Activated B cell treated with CpG ODN at 0.5 μM for 24 hours (primary cell): ENCODE results near the gene DNM2. TPM values are rescaled to one million over a fixed set of nuclear protein-coding genes. Genes with fewer than 3 reads are reported as not detected.

Experiments
- ATAC-seq: fragments of 200-7000 bp; cut with Tn5 transposase; one replicate; pipeline ENCODE4 v1.10.0; 2021; ENCODE audit warnings: low read depth, mild to moderate bottlenecking, moderate library complexity
- CTCF ChIA-PET: fragments of 350-600 bp; sonication (Branson Sonifier 250); formaldehyde crosslinking; loops from one replicate; lab custom pipeline; 2021; ENCODE audit warnings: antibody characterized with exemption; lab: Charles Lee
- POLR2A ChIA-PET: fragments of 350-600 bp; sonication (Branson Sonifier 250); formaldehyde crosslinking; loops from one replicate; lab custom pipeline; 2021; ENCODE audit warnings: antibody characterized with exemption; lab: Charles Lee
- DNase-seq: peaks from one replicate; pipeline ENCODE4 v3.0.0; 2022
- H3K27ac Mint-ChIP-seq: one replicate; pipeline ENCODE4 v1.8.0; 2020; ENCODE audit warnings: mixed read lengths
- H3K27me3 Mint-ChIP-seq: one replicate; pipeline ENCODE4 v1.8.0; 2021; ENCODE audit warnings: mixed read lengths
- H3K36me3 Mint-ChIP-seq: one replicate; pipeline ENCODE4 v1.8.0; 2021; ENCODE audit warnings: low read depth, mixed read lengths
- H3K4me1 Mint-ChIP-seq: one replicate; pipeline ENCODE4 v1.8.0; 2021; ENCODE audit warnings: mixed read lengths
- H3K4me3 Mint-ChIP-seq: one replicate; pipeline ENCODE4 v1.8.0; 2020; ENCODE audit warnings: mild to moderate bottlenecking, mixed read lengths
- H3K9me3 Mint-ChIP-seq: one replicate; pipeline ENCODE4 v1.8.0; 2020; ENCODE audit warnings: mixed read lengths
- intact Hi-C: fragments of 100-400 bp; cut with micrococcal nuclease; formaldehyde crosslinking; loops from one replicate; pipeline ENCODE4 v1.15.1; 2024
- total RNA-seq: library from RNA; stranded (reverse); gene quantifications from 2 replicates; pipeline ENCODE4 v1.2.3, GENCODE V29; 2022
- TF ChIP-seq, protein P1 (sequence below): fragments of 200-600 bp; IDR thresholded peaks from one replicate; pipeline ENCODE4 v1.8.0; 2022; ENCODE audit warnings: antibody characterized with exemption, mild to moderate bottlenecking

Gene DNM2
- total RNA-seq, 1 donor from 2014 or later: 257 TPM

DNA sequence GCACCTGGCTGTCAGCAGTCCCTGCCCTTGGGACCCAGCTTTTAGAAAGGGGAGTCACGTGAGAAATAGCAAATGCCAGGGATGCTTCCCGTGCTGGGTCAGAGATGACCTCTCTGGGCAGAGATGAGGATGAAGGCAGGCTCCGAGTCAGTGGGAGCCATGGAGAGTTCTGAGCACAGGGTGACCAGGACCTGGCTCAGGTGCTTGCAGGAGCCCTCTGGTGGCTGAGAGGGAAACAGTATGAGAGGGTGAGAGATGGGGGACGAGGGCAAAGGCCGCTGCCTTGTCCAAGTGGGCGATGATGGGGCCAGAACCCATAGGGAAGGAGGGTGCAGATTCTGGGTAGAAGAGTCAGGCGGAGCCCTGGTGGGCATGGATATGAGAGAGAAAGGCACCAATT lies 102.3 kb downstream of the DNM2 start:
- TF ChIP-seq, protein P1, sequence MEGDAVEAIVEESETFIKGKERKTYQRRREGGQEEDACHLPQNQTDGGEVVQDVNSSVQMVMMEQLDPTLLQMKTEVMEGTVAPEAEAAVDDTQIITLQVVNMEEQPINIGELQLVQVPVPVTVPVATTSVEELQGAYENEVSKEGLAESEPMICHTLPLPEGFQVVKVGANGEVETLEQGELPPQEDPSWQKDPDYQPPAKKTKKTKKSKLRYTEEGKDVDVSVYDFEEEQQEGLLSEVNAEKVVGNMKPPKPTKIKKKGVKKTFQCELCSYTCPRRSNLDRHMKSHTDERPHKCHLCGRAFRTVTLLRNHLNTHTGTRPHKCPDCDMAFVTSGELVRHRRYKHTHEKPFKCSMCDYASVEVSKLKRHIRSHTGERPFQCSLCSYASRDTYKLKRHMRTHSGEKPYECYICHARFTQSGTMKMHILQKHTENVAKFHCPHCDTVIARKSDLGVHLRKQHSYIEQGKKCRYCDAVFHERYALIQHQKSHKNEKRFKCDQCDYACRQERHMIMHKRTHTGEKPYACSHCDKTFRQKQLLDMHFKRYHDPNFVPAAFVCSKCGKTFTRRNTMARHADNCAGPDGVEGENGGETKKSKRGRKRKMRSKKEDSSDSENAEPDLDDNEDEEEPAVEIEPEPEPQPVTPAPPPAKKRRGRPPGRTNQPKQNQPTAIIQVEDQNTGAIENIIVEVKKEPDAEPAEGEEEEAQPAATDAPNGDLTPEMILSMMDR: no peak
- Mint-ChIP-seq H3K4me3 (no peak overlapping the region), H3K9me3 (no peaks in the 10 kb centered on the region), H3K27me3 (no peaks in the 10 kb centered on the region), H3K36me3 (peaks cover 61% of the 10 kb centered on the region), H3K4me1 (no peaks in the 10 kb centered on the region), H3K27ac (peak overlapping the region; percentile 57)
- DNase-seq: no peak
- ATAC-seq: peak; percentile 47
- POLR2A ChIA-PET: interaction anchor here (0.9 kb wide), 1 partner anchor 103 kb away, joined by 3 read pairs; the partner anchor contains the start of gene DNM2
- CTCF ChIA-PET: interaction anchor here (0.8 to 2.3 kb wide), 7 partner anchors 44 to 119 kb away, joined by 3 to 18 read pairs (median 4); partner anchors contain the start of genes DNM2 and QTRT1
- intact Hi-C loops: loop anchor here (1.0 kb wide), 1 partner anchor 103 kb away; no protein-coding TSS in a partner anchor

DNA sequence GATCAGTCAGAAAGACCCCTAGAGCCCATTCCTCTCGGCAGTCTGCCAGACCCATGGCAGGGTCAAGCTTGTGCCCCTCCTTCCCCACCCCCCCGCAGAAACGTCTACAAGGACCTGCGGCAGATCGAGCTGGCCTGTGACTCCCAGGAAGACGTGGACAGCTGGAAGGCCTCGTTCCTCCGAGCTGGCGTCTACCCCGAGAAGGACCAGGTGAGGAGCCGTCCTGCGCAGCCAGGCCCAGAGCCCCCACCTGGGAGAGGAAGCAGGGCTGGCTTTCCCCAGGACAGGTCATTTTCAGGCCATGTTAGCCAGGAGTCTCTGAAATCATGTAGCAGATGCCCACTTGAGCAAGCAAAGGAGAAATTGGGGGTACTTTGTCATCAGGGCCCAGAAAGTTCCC lies 105.8 kb downstream of the DNM2 start:
- ChIA-PET CTCF (interaction anchor here (1.3 kb wide), 1 partner anchor 106 kb away, joined by 3 read pairs; the partner anchor contains the start of gene DNM2), POLR2A (no interaction called here)
- Mint-ChIP-seq H3K36me3 (peaks cover 73% of the 10 kb centered on the region), H3K4me1 (no peaks in the 10 kb centered on the region), H3K4me3 (no peak overlapping the region), H3K9me3 (no peaks in the 10 kb centered on the region), H3K27ac (no peak overlapping the region), H3K27me3 (no peaks in the 10 kb centered on the region)
- TF ChIP-seq, protein P1: no peak
- DNase-seq (no peak), ATAC-seq (no peak)
- intact Hi-C loops: no loop called here

DNA sequence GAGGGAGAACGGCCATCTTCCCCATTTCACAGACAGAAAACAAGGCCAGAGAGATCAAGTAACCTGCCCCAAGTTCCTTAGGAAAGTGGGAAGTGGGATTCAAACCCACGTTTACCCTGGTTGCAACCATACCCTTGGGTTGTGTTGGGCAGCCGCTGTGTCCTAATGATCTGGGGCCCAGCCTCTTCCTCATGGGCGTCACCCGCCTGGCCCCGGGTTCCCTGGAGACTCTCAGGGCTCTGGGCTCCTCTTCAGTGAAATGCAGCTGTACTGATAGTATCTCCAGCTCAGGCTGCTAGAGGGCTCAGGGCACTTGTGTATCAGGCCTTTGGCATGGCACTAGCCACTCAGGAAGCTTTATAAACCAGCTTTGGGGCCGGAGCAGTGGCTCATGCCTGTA lies 108.4 kb downstream of the DNM2 start:
- intact Hi-C loops: no loop called here
- H3K4me3 Mint-ChIP-seq: no peak overlapping the region
- H3K36me3 Mint-ChIP-seq: peaks cover 65% of the 10 kb centered on the region
- CTCF ChIA-PET: no interaction called here
- DNase-seq (no peak), ATAC-seq (no peak)
- H3K27ac Mint-ChIP-seq: no peak overlapping the region
- TF ChIP-seq, protein P1: no peak
- H3K4me1 Mint-ChIP-seq: no peaks in the 10 kb centered on the region
- no peaks in the 10 kb centered on the region for H3K9me3 Mint-ChIP-seq
- H3K27me3 Mint-ChIP-seq: no peaks in the 10 kb centered on the region
- POLR2A ChIA-PET: interaction anchor here (0.7 kb wide), 1 partner anchor 114 kb away, joined by 3 read pairs; no protein-coding TSS in a partner anchor

DNA sequence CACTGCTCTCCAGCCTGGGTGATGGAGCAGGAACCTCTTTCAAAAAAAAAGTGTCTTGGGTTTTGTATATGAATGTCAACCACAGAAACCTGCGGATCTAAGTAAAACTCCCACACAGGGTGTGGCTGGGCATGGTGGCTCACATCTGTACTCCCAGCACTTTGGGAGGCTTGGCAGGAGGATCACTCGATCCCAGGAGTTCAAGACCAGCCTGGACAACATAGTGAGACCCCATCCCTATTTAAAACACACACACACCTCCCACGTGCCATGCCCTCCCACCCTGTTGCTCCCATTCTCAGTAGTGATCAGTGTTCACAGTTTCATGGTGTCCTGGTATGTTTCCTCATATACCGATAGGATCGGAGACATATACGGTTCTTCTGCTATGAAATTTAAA lies 109.0 kb downstream of the DNM2 start:
- Mint-ChIP-seq H3K27me3 (no peaks in the 10 kb centered on the region), H3K27ac (no peak overlapping the region), H3K9me3 (no peaks in the 10 kb centered on the region), H3K4me3 (no peak overlapping the region), H3K36me3 (peaks cover 66% of the 10 kb centered on the region), H3K4me1 (no peaks in the 10 kb centered on the region)
- POLR2A ChIA-PET: interaction anchor here (0.7 kb wide), 1 partner anchor 114 kb away, joined by 3 read pairs; no protein-coding TSS in a partner anchor
- no peak for ATAC-seq
- TF ChIP-seq, protein P1: no peak
- intact Hi-C loops: no loop called here
- DNase-seq: no peak
- CTCF ChIA-PET: interaction anchor here (0.6 kb wide), 1 partner anchor 183 kb away, joined by 3 read pairs; no protein-coding TSS in a partner anchor

DNA sequence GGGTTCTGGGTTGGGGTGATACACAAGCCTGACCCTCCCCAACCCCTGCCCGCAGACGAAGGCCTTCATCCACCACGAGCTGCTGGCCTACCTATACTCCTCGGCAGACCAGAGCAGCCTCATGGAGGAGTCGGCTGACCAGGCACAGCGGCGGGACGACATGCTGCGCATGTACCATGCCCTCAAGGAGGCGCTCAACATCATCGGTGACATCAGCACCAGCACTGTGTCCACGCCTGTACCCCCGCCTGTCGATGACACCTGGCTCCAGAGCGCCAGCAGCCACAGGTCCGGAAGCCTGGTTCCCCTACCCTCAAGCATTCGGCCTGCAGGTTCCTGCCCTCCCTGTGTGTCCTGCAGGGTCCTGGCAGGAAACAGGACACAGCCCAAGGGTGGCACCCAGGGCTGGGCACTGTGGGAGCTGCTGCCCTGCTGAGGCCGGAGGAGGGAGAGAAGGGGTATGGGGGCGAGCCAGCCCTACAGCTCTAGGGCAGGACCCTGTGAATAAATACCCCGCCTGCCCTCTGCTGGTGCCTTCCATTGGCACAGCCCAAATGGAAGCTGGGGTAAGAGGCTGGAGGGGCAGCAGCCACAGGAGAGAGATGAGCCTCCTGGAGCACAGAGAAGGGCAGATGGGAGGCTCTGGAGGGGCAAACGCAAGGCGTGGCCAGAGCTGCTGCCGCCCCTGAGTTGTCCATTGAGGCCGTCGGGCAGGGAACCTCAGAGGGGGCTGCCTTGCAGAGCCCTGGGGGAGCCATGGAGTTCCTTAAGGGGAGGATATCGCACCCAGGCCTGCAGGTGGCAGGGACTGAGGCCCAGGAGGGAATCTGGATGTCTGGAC lies 111.3 kb downstream of the DNM2 start:
- ATAC-seq (peak; percentile 50), DNase-seq (no peak)
- Mint-ChIP-seq H3K27ac (no peak overlapping the region), H3K4me3 (no peak overlapping the region), H3K36me3 (peaks cover 70% of the 10 kb centered on the region), H3K27me3 (no peaks in the 10 kb centered on the region), H3K4me1 (no peaks in the 10 kb centered on the region), H3K9me3 (no peaks in the 10 kb centered on the region)
- intact Hi-C loops: no loop called here
- ChIA-PET POLR2A (interaction anchor here (0.6 to 2.8 kb wide), 3 partner anchors 10 to 123 kb away, joined by 4 to 9 read pairs (median 5); partner anchors contain the start of gene DNM2), CTCF (interaction anchor here (1.2 kb wide), 1 partner anchor 112 kb away, joined by 3 read pairs; no protein-coding TSS in a partner anchor)
- TF ChIP-seq, protein P1: no peak
